Panc1 (cell line): ENCODE data around the gene CLEC17A. TPM values are rescaled to one million over a fixed set of nuclear protein-coding genes. Genes with fewer than 3 reads are reported as not detected.

ENCODE experiments used
- total RNA-seq: library from RNA; stranded (reverse); gene quantifications from one replicate; pipeline ENCODE4 v1.2.1, GENCODE V29; 2021; ENCODE audit not compliant: unreplicated experiment

The CLEC17A gene
- total RNA-seq, 1 experiment from 2014 or later, result not detected

Other genes with a start within 250 kb of the CLEC17A start
- gene ADGRE5, start 201.6 kb upstream of the CLEC17A start, total RNA-seq, result 109 TPM
- 117 TPM for gene DDX39A, start 163.7 kb upstream of the CLEC17A start, total RNA-seq
- gene PKN1, start 149.8 kb upstream of the CLEC17A start, total RNA-seq, result 205 TPM
- gene PTGER1, start 107.7 kb upstream of the CLEC17A start, total RNA-seq, result 2.2 TPM
- 160 TPM for gene GIPC1, start 87.0 kb upstream of the CLEC17A start, total RNA-seq
- gene DNAJB1, start 64.7 kb upstream of the CLEC17A start, total RNA-seq, result 149 TPM
- 233 TPM for gene TECR, start 53.5 kb upstream of the CLEC17A start, total RNA-seq
- 180 TPM for gene NDUFB7, start 11.0 kb upstream of the CLEC17A start, total RNA-seq
- gene ADGRE3, start 91.8 kb downstream of the CLEC17A start, total RNA-seq, result not detected
- gene ZNF333, start 107.0 kb downstream of the CLEC17A start, total RNA-seq, result 9.2 TPM
- gene ADGRE2, start 195.5 kb downstream of the CLEC17A start, total RNA-seq, result 0.21 TPM